AG09319 (cell line): ENCODE data around the gene ABCB9.
"Not testable (repeated sequence)": the region's sequence is repeated elsewhere in the genome, so short reads cannot be mapped to it uniquely, and the experiment has no call there.

Experiments
- DNase-seq: peaks from one replicate; pipeline ENCODE4 v3.0.0-alpha.2; 2010; ENCODE audit warnings: low read depth; ENCODE audit errors: extremely low read depth
- CTCF ChIP-seq: IDR thresholded peaks from 2 replicates; pipeline ENCODE4 v1.5.1; 2011; ENCODE audit warnings: low read depth, mild to moderate bottlenecking, inconsistent platforms, low read length, moderate library complexity

ABCB9 gene

GRCh38 chr12:122894193-122895121 is 71.8 kb downstream of the ABCB9 start:
- no peak for DNase-seq
- no peak for TF ChIP-seq CTCF

GRCh38 chr12:122893208-122894153 is 72.8 kb downstream of the ABCB9 start:
- DNase-seq: no peak
- no peak for TF ChIP-seq CTCF

GRCh38 chr12:122892724-122893123 is 73.5 kb downstream of the ABCB9 start:
- DNase-seq: not testable (repeated sequence)

GRCh38 chr12:122891661-122892525 is 74.4 kb downstream of the ABCB9 start:
- TF ChIP-seq CTCF: no peak
- no peak for DNase-seq

GRCh38 chr12:122889761-122890520 is 76.3 kb downstream of the ABCB9 start:
- TF ChIP-seq CTCF: no peak
- DNase-seq: no peak

GRCh38 chr12:122888232-122888752 is 78.0 kb downstream of the ABCB9 start:
- no peak for TF ChIP-seq CTCF
- no peak for DNase-seq
